GM23338 (cell line): Measurements from ENCODE around the gene BRSK2. TPM values are rescaled to one million over a fixed set of nuclear protein-coding genes. Genes with fewer than 3 reads are reported as not detected.

Experiments used
- ATAC-seq: fragments of 200-7000 bp; cut with Tn5 transposase; 3 replicates; pipeline ENCODE4 v1.9.1; 2020
- DNase-seq: peaks from one replicate; pipeline ENCODE4 v3.0.0-alpha.2; 2015; ENCODE audit warnings: low spot score
- H2AFZ ChIP-seq: fragments of 200-600 bp; sonication (generic); 2 replicates; pipeline ENCODE4 v1.8.0; 2016; ENCODE audit warnings: antibody characterized with exemption, mild to moderate bottlenecking, moderate library complexity
- H3F3A ChIP-seq: fragments of 200-600 bp; sonication (generic); replicated peaks from 2 replicates; pipeline ENCODE4 v1.8.0; 2017; ENCODE audit warnings: antibody characterized with exemption, mixed run types, low read depth
- H3K27ac ChIP-seq: fragments of 200-600 bp; sonication (generic); 2 replicates; pipeline ENCODE4 v1.6.1; 2016; ENCODE audit warnings: low read depth
- H3K27me3 ChIP-seq: fragments of 200-600 bp; sonication (generic); 2 replicates; pipeline ENCODE4 v1.8.0; 2016; ENCODE audit warnings: mild to moderate bottlenecking, mixed run types, moderate library complexity; ENCODE audit not compliant: insufficient read depth
- H3K36me3 ChIP-seq: fragments of 200-600 bp; sonication (generic); 2 replicates; pipeline ENCODE4 v1.8.0; 2016; ENCODE audit warnings: mild to moderate bottlenecking; ENCODE audit not compliant: insufficient read depth
- H3K4me1 ChIP-seq: fragments of 200-600 bp; sonication (generic); 2 replicates; pipeline ENCODE4 v1.8.0; 2016; ENCODE audit warnings: mild to moderate bottlenecking, moderate library complexity; ENCODE audit not compliant: insufficient read depth
- H3K4me2 ChIP-seq: fragments of 200-600 bp; sonication (generic); 2 replicates; pipeline ENCODE4 v1.7.1; 2017; ENCODE audit warnings: mixed run types
- H3K4me3 ChIP-seq: fragments of 200-600 bp; sonication (generic); 2 replicates; pipeline ENCODE4 v1.6.1; 2016; ENCODE audit warnings: mixed run types
- H3K79me2 ChIP-seq: fragments of 200-600 bp; sonication (generic); replicated peaks from 2 replicates; pipeline ENCODE4 v1.8.0; 2017; ENCODE audit warnings: mild to moderate bottlenecking; ENCODE audit not compliant: insufficient read depth
- H3K9me2 ChIP-seq: fragments of 200-600 bp; sonication (generic); 2 replicates; pipeline ENCODE4 v1.8.0; 2017; ENCODE audit not compliant: insufficient read depth
- H4K20me1 ChIP-seq: fragments of 200-600 bp; sonication (generic); replicated peaks from 2 replicates; pipeline ENCODE4 v1.8.0; 2017; ENCODE audit warnings: mild to moderate bottlenecking; ENCODE audit not compliant: insufficient read depth
- H3K27ac Mint-ChIP-seq: 2 replicates; pipeline ENCODE4 v1.8.0; 2020; ENCODE audit warnings: inconsistent platforms, mild to moderate bottlenecking, moderate library complexity, mixed read lengths
- H3K27me3 Mint-ChIP-seq: 3 replicates; pipeline ENCODE4 v1.8.0; 2022; ENCODE audit warnings: low read depth, mild to moderate bottlenecking, moderate library complexity, mixed read lengths, inconsistent platforms; ENCODE audit not compliant: insufficient read depth, poor library complexity
- H3K36me3 Mint-ChIP-seq: 3 replicates; pipeline ENCODE4 v1.8.0; 2021; ENCODE audit warnings: low read depth, mild to moderate bottlenecking, inconsistent platforms, moderate library complexity, mixed read lengths
- H3K4me1 Mint-ChIP-seq: 3 replicates; pipeline ENCODE4 v1.8.0; 2020; ENCODE audit warnings: mild to moderate bottlenecking, inconsistent platforms, mixed read lengths
- H3K4me3 Mint-ChIP-seq: 3 replicates; pipeline ENCODE4 v1.8.0; 2021; ENCODE audit warnings: moderate library complexity, mild to moderate bottlenecking, inconsistent platforms, mixed read lengths
- H3K9me3 Mint-ChIP-seq: 3 replicates; pipeline ENCODE4 v1.8.0; 2020; ENCODE audit warnings: moderate library complexity, mild to moderate bottlenecking, inconsistent platforms, mixed read lengths
- NANOG ChIP-seq: IDR thresholded peaks from 2 replicates; pipeline ENCODE4 v1.6.1; 2016; ENCODE audit warnings: antibody characterized with exemption, borderline replicate concordance
- POLR2AphosphoS5 ChIP-seq: IDR thresholded peaks from 2 replicates; pipeline ENCODE4 v1.6.1; 2016; ENCODE audit warnings: antibody characterized with exemption, low read depth
- STAT1 ChIP-seq: IDR thresholded peaks from one replicate; pipeline ENCODE4 v1.6.1; 2016; ENCODE audit warnings: antibody characterized with exemption; ENCODE audit not compliant: unreplicated experiment
- ZNF114 ChIP-seq: fragments of 250-450 bp; sonication (Bioruptor Pico); IDR thresholded peaks from 2 replicates; pipeline ENCODE4 v1.5.0; 2020; ENCODE audit warnings: mild to moderate bottlenecking, moderate library complexity
- polyA plus RNA-seq: library from polyadenylated mRNA; unstranded; fragments of >200 nt; fragmentation: Nextera tagmentation; extraction: Ambion mirVana; gene quantifications from 2 replicates; pipeline ENCODE4 v1.2.1, GENCODE V29; 2016
- total RNA-seq: library from RNA; depleted of rRNA; stranded (reverse); fragments of >200 nt; shearing (Covaris generic); gene quantifications from 2 replicates; pipeline ENCODE4 v1.2.3, GENCODE V29; 2014
- TF ChIP-seq, protein P1 (sequence below), 2 experiments: fragments of 200-600 bp in 1 of 2; sonication (generic) in 1 of 2; conservative IDR thresholded peaks; 2 replicates each; pipeline versions ENCODE4 v1.5.1 to v1.6.1; 2016 to 2017; ENCODE audit warnings: antibody characterized with exemption in 2 of 2, low read depth in 2 of 2, mild to moderate bottlenecking in 2 of 2, moderate library complexity in 1 of 2
- TF ChIP-seq, protein P2 (sequence below): IDR thresholded peaks from one replicate; pipeline ENCODE4 v1.6.1; 2018; ENCODE audit warnings: antibody characterized with exemption; ENCODE audit not compliant: unreplicated experiment
- TF ChIP-seq, protein P3 (sequence below): fragments of 250-450 bp; sonication (Bioruptor Pico); IDR thresholded peaks from 2 replicates; pipeline ENCODE4 v1.5.0; 2020; ENCODE audit warnings: mild to moderate bottlenecking, moderate library complexity

BRSK2 gene
- total and polyA plus RNA-seq, 2 experiments from 2014 or later, result 7.2 to 20.3 TPM

DNA sequence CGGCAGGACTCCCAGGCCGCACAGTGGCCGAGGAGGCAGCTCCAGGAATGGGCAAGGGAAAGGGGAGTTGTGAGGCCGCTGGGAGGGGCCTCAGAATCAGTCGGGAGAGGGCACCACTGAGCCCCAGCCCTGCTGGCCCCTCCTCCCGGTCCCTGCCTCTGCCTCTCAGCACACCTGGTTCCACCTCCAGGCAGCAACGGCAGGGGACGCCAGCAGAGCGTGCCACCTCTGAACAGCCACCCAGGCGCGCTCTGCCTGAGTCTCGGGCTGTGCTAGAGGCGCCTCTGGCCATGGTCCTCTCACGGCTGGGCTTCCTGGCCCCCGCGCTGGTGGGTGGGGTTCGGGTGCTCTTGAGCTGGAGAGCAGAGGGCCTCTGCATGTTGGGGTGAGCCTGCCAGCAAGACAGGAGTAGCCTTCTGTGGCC, 63.9 kb downstream of the BRSK2 start:
- H3K9me3 Mint-ChIP-seq, result no peaks in the 10 kb centered on the region
- Histone ChIP-seq H3K4me2 (no peak overlapping the region), H3K4me1 (0 out of 2 replicates have a peak, but pooled peaks cover 2% of the 10 kb centered on the region), H3K79me2 (no peaks in the 10 kb centered on the region), H3K36me3 (no peaks in the 10 kb centered on the region), H3K4me3 (no peak overlapping the region), H3F3A (no peaks in the 10 kb centered on the region), H2AFZ (no peak overlapping the region), H3K27me3 (no peaks in the 10 kb centered on the region), H3K27ac (no peak overlapping the region), H3K9me2 (no peaks in the 10 kb centered on the region), H4K20me1 (no peaks in the 10 kb centered on the region; the same call in 1 of the 2 replicates)
- peaks cover 7% of the 10 kb centered on the region for H3K27me3 Mint-ChIP-seq
- H3K27ac Mint-ChIP-seq, result no peak overlapping the region
- H3K4me3 Mint-ChIP-seq, result no peak overlapping the region
- no peaks in the 10 kb centered on the region for H3K4me1 Mint-ChIP-seq
- ATAC-seq (peak; percentile 86), DNase-seq (peak; percentile 85)
- TF ChIP-seq, protein P1, sequence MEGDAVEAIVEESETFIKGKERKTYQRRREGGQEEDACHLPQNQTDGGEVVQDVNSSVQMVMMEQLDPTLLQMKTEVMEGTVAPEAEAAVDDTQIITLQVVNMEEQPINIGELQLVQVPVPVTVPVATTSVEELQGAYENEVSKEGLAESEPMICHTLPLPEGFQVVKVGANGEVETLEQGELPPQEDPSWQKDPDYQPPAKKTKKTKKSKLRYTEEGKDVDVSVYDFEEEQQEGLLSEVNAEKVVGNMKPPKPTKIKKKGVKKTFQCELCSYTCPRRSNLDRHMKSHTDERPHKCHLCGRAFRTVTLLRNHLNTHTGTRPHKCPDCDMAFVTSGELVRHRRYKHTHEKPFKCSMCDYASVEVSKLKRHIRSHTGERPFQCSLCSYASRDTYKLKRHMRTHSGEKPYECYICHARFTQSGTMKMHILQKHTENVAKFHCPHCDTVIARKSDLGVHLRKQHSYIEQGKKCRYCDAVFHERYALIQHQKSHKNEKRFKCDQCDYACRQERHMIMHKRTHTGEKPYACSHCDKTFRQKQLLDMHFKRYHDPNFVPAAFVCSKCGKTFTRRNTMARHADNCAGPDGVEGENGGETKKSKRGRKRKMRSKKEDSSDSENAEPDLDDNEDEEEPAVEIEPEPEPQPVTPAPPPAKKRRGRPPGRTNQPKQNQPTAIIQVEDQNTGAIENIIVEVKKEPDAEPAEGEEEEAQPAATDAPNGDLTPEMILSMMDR (conservative IDR thresholded peaks at IDR 0.05; ENCODE audit: low read depth in 2 of 2), result peak; percentile 26 to 62; a peak in 3 of 4 replicates
- TF ChIP-seq STAT1 (no peak), POLR2AphosphoS5 (no peak), ZNF114 (no peak)
- TF ChIP-seq, protein P2, sequence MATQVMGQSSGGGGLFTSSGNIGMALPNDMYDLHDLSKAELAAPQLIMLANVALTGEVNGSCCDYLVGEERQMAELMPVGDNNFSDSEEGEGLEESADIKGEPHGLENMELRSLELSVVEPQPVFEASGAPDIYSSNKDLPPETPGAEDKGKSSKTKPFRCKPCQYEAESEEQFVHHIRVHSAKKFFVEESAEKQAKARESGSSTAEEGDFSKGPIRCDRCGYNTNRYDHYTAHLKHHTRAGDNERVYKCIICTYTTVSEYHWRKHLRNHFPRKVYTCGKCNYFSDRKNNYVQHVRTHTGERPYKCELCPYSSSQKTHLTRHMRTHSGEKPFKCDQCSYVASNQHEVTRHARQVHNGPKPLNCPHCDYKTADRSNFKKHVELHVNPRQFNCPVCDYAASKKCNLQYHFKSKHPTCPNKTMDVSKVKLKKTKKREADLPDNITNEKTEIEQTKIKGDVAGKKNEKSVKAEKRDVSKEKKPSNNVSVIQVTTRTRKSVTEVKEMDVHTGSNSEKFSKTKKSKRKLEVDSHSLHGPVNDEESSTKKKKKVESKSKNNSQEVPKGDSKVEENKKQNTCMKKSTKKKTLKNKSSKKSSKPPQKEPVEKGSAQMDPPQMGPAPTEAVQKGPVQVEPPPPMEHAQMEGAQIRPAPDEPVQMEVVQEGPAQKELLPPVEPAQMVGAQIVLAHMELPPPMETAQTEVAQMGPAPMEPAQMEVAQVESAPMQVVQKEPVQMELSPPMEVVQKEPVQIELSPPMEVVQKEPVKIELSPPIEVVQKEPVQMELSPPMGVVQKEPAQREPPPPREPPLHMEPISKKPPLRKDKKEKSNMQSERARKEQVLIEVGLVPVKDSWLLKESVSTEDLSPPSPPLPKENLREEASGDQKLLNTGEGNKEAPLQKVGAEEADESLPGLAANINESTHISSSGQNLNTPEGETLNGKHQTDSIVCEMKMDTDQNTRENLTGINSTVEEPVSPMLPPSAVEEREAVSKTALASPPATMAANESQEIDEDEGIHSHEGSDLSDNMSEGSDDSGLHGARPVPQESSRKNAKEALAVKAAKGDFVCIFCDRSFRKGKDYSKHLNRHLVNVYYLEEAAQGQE, result no peak
- peaks cover 4% of the 10 kb centered on the region; the same call in 1 of the 3 replicates for H3K36me3 Mint-ChIP-seq

DNA sequence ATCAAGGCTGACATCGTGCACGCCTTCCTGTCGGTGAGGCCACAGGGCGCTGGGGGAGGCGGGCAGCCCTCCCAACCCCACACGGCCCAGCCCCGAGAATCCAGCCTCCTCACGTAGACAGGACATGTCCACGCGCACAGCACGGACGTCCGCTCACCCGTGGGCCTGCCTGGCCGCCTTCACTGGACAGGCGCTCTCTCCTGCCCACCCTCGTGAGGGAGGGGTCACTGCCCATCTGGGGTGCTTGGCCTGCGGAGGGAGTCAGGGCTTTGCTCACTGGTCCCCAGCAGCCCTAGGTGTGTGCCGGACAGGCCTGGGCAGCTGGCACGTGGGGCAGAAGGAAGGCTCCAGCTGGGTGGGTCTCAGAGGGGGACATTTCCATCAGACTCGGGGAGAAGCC, 64.8 kb downstream of the BRSK2 start:
- no peaks in the 10 kb centered on the region for H3F3A ChIP-seq
- H4K20me1 ChIP-seq, result no peaks in the 10 kb centered on the region
- ATAC-seq (no peak), DNase-seq (no peak)
- Mint-ChIP-seq H3K36me3 (peaks cover 4% of the 10 kb centered on the region; the same call in 1 of the 3 replicates), H3K27ac (no peak overlapping the region), H3K4me1 (peaks cover 3% of the 10 kb centered on the region; the same call in 1 of the 3 replicates), H3K9me3 (no peaks in the 10 kb centered on the region), H3K27me3 (peaks cover 7% of the 10 kb centered on the region), H3K4me3 (no peak overlapping the region)
- H3K27ac ChIP-seq, result no peak overlapping the region
- H3K4me2 ChIP-seq, result no peak overlapping the region
- H3K4me1 ChIP-seq, result 0 out of 2 replicates have a peak, but pooled peaks cover 2% of the 10 kb centered on the region
- H3K36me3 ChIP-seq, result no peaks in the 10 kb centered on the region
- H3K79me2 ChIP-seq, result no peaks in the 10 kb centered on the region
- H3K27me3 ChIP-seq, result no peaks in the 10 kb centered on the region
- no peak overlapping the region for H3K4me3 ChIP-seq
- H2AFZ ChIP-seq, result no peak overlapping the region
- H3K9me2 ChIP-seq, result no peaks in the 10 kb centered on the region
- TF ChIP-seq STAT1 (no peak), NANOG (no peak)
- TF ChIP-seq, protein P1 (conservative IDR thresholded peaks at IDR 0.05; ENCODE audit: low read depth in 2 of 2), result no peak
- TF ChIP-seq, protein P3, sequence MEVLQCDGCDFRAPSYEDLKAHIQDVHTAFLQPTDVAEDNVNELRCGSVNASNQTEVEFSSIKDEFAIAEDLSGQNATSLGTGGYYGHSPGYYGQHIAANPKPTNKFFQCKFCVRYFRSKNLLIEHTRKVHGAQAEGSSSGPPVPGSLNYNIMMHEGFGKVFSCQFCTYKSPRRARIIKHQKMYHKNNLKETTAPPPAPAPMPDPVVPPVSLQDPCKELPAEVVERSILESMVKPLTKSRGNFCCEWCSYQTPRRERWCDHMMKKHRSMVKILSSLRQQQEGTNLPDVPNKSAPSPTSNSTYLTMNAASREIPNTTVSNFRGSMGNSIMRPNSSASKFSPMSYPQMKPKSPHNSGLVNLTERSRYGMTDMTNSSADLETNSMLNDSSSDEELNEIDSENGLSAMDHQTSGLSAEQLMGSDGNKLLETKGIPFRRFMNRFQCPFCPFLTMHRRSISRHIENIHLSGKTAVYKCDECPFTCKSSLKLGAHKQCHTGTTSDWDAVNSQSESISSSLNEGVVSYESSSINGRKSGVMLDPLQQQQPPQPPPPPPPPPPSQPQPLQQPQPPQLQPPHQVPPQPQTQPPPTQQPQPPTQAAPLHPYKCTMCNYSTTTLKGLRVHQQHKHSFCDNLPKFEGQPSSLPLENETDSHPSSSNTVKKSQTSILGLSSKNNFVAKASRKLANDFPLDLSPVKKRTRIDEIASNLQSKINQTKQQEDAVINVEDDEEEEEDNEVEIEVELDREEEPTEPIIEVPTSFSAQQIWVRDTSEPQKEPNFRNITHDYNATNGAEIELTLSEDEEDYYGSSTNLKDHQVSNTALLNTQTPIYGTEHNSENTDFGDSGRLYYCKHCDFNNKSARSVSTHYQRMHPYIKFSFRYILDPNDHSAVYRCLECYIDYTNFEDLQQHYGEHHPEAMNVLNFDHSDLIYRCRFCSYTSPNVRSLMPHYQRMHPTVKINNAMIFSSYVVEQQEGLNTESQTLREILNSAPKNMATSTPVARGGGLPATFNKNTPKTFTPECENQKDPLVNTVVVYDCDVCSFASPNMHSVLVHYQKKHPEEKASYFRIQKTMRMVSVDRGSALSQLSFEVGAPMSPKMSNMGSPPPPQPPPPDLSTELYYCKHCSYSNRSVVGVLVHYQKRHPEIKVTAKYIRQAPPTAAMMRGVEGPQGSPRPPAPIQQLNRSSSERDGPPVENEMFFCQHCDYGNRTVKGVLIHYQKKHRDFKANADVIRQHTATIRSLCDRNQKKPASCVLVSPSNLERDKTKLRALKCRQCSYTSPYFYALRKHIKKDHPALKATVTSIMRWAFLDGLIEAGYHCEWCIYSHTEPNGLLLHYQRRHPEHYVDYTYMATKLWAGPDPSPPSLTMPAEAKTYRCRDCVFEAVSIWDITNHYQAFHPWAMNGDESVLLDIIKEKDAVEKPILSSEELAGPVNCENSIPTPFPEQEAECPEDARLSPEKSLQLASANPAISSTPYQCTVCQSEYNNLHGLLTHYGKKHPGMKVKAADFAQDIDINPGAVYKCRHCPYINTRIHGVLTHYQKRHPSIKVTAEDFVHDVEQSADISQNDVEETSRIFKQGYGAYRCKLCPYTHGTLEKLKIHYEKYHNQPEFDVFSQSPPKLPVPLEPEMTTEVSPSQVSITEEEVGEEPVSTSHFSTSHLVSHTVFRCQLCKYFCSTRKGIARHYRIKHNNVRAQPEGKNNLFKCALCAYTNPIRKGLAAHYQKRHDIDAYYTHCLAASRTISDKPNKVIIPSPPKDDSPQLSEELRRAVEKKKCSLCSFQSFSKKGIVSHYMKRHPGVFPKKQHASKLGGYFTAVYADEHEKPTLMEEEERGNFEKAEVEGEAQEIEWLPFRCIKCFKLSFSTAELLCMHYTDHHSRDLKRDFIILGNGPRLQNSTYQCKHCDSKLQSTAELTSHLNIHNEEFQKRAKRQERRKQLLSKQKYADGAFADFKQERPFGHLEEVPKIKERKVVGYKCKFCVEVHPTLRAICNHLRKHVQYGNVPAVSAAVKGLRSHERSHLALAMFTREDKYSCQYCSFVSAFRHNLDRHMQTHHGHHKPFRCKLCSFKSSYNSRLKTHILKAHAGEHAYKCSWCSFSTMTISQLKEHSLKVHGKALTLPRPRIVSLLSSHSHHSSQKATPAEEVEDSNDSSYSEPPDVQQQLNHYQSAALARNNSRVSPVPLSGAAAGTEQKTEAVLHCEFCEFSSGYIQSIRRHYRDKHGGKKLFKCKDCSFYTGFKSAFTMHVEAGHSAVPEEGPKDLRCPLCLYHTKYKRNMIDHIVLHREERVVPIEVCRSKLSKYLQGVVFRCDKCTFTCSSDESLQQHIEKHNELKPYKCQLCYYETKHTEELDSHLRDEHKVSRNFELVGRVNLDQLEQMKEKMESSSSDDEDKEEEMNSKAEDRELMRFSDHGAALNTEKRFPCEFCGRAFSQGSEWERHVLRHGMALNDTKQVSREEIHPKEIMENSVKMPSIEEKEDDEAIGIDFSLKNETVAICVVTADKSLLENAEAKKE (CRISPR knock-in tag), result no peak
